NT2/D1 (cell line): ENCODE data around the gene DIS3L2.
A peak's percentile ranks its signal among the peaks of the same experiment; 100 is the strongest.

Experiments used
- DNase-seq: peaks from one replicate; pipeline ENCODE4 v3.0.0-alpha.2; 2011; ENCODE audit warnings: low read depth, low spot score
- H3K27me3 ChIP-seq: 2 replicates; pipeline ENCODE4 v1.6.0; 2011; ENCODE audit warnings: mild to moderate bottlenecking; ENCODE audit not compliant: insufficient read length, insufficient read depth
- H3K36me3 ChIP-seq: 2 replicates; pipeline ENCODE4 v1.6.1; 2011; ENCODE audit warnings: mild to moderate bottlenecking, low read length, mixed read lengths; ENCODE audit not compliant: insufficient read depth, insufficient read length
- H3K4me1 ChIP-seq: 2 replicates; pipeline ENCODE4 v1.5.1; 2011; ENCODE audit not compliant: insufficient read depth, insufficient read length
- H3K4me3 ChIP-seq: 2 replicates; pipeline ENCODE4 v1.5.1; 2011; ENCODE audit warnings: low read depth; ENCODE audit not compliant: insufficient read length
- H3K9ac ChIP-seq: 2 replicates; pipeline ENCODE4 v1.6.0; 2011; ENCODE audit warnings: low read depth; ENCODE audit not compliant: insufficient read length
- H3K9me3 ChIP-seq: 2 replicates; pipeline ENCODE4 v1.5.1; 2011; ENCODE audit warnings: mild to moderate bottlenecking, low read length; ENCODE audit not compliant: insufficient read depth
- SUZ12 ChIP-seq: IDR thresholded peaks from 2 replicates; pipeline ENCODE4 v1.6.1; 2011; ENCODE audit not compliant: insufficient read length, insufficient read depth; ENCODE audit errors: extremely low read depth
- YY1 ChIP-seq: IDR thresholded peaks from 2 replicates; pipeline ENCODE4 v1.6.1; 2011; ENCODE audit not compliant: insufficient read length, insufficient read depth
- ZNF274 ChIP-seq: IDR thresholded peaks from 2 replicates; pipeline ENCODE4 v1.6.1; 2011; ENCODE audit warnings: mild to moderate bottlenecking, low read depth, low read length

The DIS3L2 gene

GRCh38 chr2:232372231-232373208 is 411.0 kb downstream of the DIS3L2 start:
- H3K9me3 ChIP-seq, result no peaks in the 10 kb centered on the region
- no peaks in the 10 kb centered on the region for H3K36me3 ChIP-seq
- H3K27me3 ChIP-seq, result no peaks in the 10 kb centered on the region
- TF ChIP-seq SUZ12 (no peak), ZNF274 (no peak), YY1 (no peak)
- no peak for DNase-seq
- H3K4me1 ChIP-seq, result peaks cover 16% of the 10 kb centered on the region
- no peak overlapping the region for H3K9ac ChIP-seq
- no peak overlapping the region for H3K4me3 ChIP-seq

GRCh38 chr2:232374356-232374755 is 412.8 kb downstream of the DIS3L2 start:
- no peak overlapping the region for H3K4me3 ChIP-seq
- peaks cover 10% of the 10 kb centered on the region for H3K4me1 ChIP-seq
- no peaks in the 10 kb centered on the region for H3K27me3 ChIP-seq
- no peak overlapping the region for H3K9ac ChIP-seq
- H3K36me3 ChIP-seq, result no peaks in the 10 kb centered on the region
- TF ChIP-seq ZNF274 (no peak), SUZ12 (no peak), YY1 (no peak)
- H3K9me3 ChIP-seq, result no peaks in the 10 kb centered on the region
- DNase-seq, result no peak

GRCh38 chr2:232375164-232375563 is 413.7 kb downstream of the DIS3L2 start:
- no peak overlapping the region for H3K9ac ChIP-seq
- H3K27me3 ChIP-seq, result no peaks in the 10 kb centered on the region
- peaks cover 6% of the 10 kb centered on the region for H3K4me1 ChIP-seq
- no peak for TF ChIP-seq SUZ12
- TF ChIP-seq ZNF274, result no peak
- TF ChIP-seq YY1, result no peak
- peak; percentile 59 for DNase-seq
- H3K9me3 ChIP-seq, result no peaks in the 10 kb centered on the region
- H3K4me3 ChIP-seq, result no peak overlapping the region
- H3K36me3 ChIP-seq, result no peaks in the 10 kb centered on the region

- Histone ChIP-seq H3K4me1 (peaks cover 6% of the 10 kb centered on the region), H3K36me3 (no peaks in the 10 kb centered on the region), H3K9ac (no peak overlapping the region), H3K4me3 (no peak overlapping the region), H3K27me3 (no peaks in the 10 kb centered on the region), H3K9me3 (no peaks in the 10 kb centered on the region)
- TF ChIP-seq SUZ12, result no peak
- no peak for TF ChIP-seq ZNF274
- TF ChIP-seq YY1, result no peak
- no peak for DNase-seq
Measured at GRCh38 chr2:232376260-232376659, 414.7 kb downstream of the DIS3L2 start.

GRCh38 chr2:232376713-232377112 is 415.2 kb downstream of the DIS3L2 start:
- TF ChIP-seq YY1 (no peak), SUZ12 (no peak)
- H3K4me3 ChIP-seq, result no peak overlapping the region
- no peaks in the 10 kb centered on the region for H3K36me3 ChIP-seq
- H3K9me3 ChIP-seq, result no peaks in the 10 kb centered on the region
- H3K9ac ChIP-seq, result no peak overlapping the region
- H3K4me1 ChIP-seq, result peaks cover 6% of the 10 kb centered on the region
- DNase-seq, result no peak
- H3K27me3 ChIP-seq, result no peaks in the 10 kb centered on the region

GRCh38 chr2:232377319-232377718 is 415.8 kb downstream of the DIS3L2 start:
- H3K9me3 ChIP-seq, result no peaks in the 10 kb centered on the region
- no peaks in the 10 kb centered on the region for H3K36me3 ChIP-seq
- peaks cover 6% of the 10 kb centered on the region for H3K4me1 ChIP-seq
- H3K4me3 ChIP-seq, result no peak overlapping the region
- H3K9ac ChIP-seq, result no peak overlapping the region
- TF ChIP-seq ZNF274 (no peak), SUZ12 (no peak), YY1 (no peak)
- H3K27me3 ChIP-seq, result no peaks in the 10 kb centered on the region
- DNase-seq, result no peak
